ENCODE data around the gene PARP16. TPM values are rescaled to one million over a fixed set of nuclear protein-coding genes. Genes with fewer than 3 reads are reported as not detected.

PARP16 gene
- total RNA-seq (14.9 TPM), polyA plus RNA-seq (10 to 100 TPM; 20.4 to 25.9 (median 22.3) TPM)

GRCh38 chr15:65286704-65287519, at the start of gene PARP16:
PARP16 (minus strand) TSS chr15:65286883; CDS start chr15:65286426, 457 bp downstream.
- peaks cover 24% of the 10 kb centered on the region for H3K4me1 ChIP-seq (ENCODE audit: control insufficient read depth, insufficient read depth, low read length, poor library complexity, severe bottlenecking)
- H3K27me3 ChIP-seq (ENCODE audit: control insufficient read depth, insufficient read depth, low read length), result no peaks in the 10 kb centered on the region
- peak within 1 kb of the TSS; percentile 80 for H3K4me3 ChIP-seq (ENCODE audit: low read depth, low read length)
- Mint-ChIP-seq H3K4me1 (peaks cover 15 to 50% (median 26%) of the 10 kb centered on the region in 4 donors), H3K27me3 (no peaks in the 10 kb centered on the region), H3K4me3 (peak within 1 kb of the TSS; percentile 88 to 96 (median 91)), H3K9me3 (peaks cover 0 to 2% (median 0%) of the 10 kb centered on the region in 7 donors), H3K27ac (peak within 1 kb of the TSS; percentile 81 to 94 (median 93)), H3K36me3 (peaks cover 11% of the 10 kb centered on the region)
- no peaks in the 10 kb centered on the region for H3K9me3 ChIP-seq (ENCODE audit: control insufficient read depth in 2 of 2, low read length in 2 of 2)
- no peaks in the 10 kb centered on the region for H3K36me3 ChIP-seq (ENCODE audit: control insufficient read depth, insufficient read depth, low read length)
- ATAC-seq (ENCODE audit: low read depth in 2 of 2), result peak; percentile 95
- H3K27ac ChIP-seq (ENCODE audit: insufficient read depth, low read length, poor library complexity, severe bottlenecking), result peak within 1 kb of the TSS; percentile 78
- peak; percentile 89 to 95 (median 92) for DNase-seq

- H3K36me3 Mint-ChIP-seq, result no peaks in the 10 kb centered on the region
- no peaks in the 10 kb centered on the region for H3K9me3 Mint-ChIP-seq
- Histone ChIP-seq H3K4me1 (ENCODE audit: control insufficient read depth, insufficient read depth, low read length, poor library complexity, severe bottlenecking) (no peaks in the 10 kb centered on the region), H3K36me3 (ENCODE audit: control insufficient read depth, insufficient read depth, low read length) (no peaks in the 10 kb centered on the region), H3K4me3 (ENCODE audit: low read depth, low read length) (no peak overlapping the region), H3K9me3 (ENCODE audit: control insufficient read depth in 2 of 2, low read length in 2 of 2) (no peaks in the 10 kb centered on the region), H3K27me3 (ENCODE audit: control insufficient read depth, insufficient read depth, low read length) (no peaks in the 10 kb centered on the region), H3K27ac (ENCODE audit: insufficient read depth, low read length, poor library complexity, severe bottlenecking) (no peak overlapping the region)
- peaks cover 0 to 2% (median 0%) of the 10 kb centered on the region in 4 donors for H3K4me1 Mint-ChIP-seq
- ATAC-seq (ENCODE audit: low read depth in 2 of 2) (no peak), DNase-seq (no peak)
- no peak overlapping the region for H3K27ac Mint-ChIP-seq
- H3K27me3 Mint-ChIP-seq, result peaks cover 14% of the 10 kb centered on the region
- H3K4me3 Mint-ChIP-seq, result no peak overlapping the region
Measured at GRCh38 chr15:65335278-65336055, 48.8 kb upstream of the PARP16 start.

GRCh38 chr15:65334586-65335231, 48.0 kb upstream of the PARP16 start:
- H3K4me3 Mint-ChIP-seq, result no peak overlapping the region
- Histone ChIP-seq H3K27ac (ENCODE audit: insufficient read depth, low read length, poor library complexity, severe bottlenecking) (no peak overlapping the region), H3K9me3 (ENCODE audit: control insufficient read depth in 2 of 2, low read length in 2 of 2) (no peaks in the 10 kb centered on the region), H3K27me3 (ENCODE audit: control insufficient read depth, insufficient read depth, low read length) (no peaks in the 10 kb centered on the region), H3K4me1 (ENCODE audit: control insufficient read depth, insufficient read depth, low read length, poor library complexity, severe bottlenecking) (no peaks in the 10 kb centered on the region), H3K4me3 (ENCODE audit: low read depth, low read length) (no peak overlapping the region), H3K36me3 (ENCODE audit: control insufficient read depth, insufficient read depth, low read length) (no peaks in the 10 kb centered on the region)
- H3K27me3 Mint-ChIP-seq, result peaks cover 12% of the 10 kb centered on the region
- no peaks in the 10 kb centered on the region for H3K36me3 Mint-ChIP-seq
- H3K27ac Mint-ChIP-seq, result no peak overlapping the region
- peaks cover 0 to 2% (median 0%) of the 10 kb centered on the region in 4 donors for H3K4me1 Mint-ChIP-seq
- no peaks in the 10 kb centered on the region for H3K9me3 Mint-ChIP-seq
- DNase-seq, result no peak
- ATAC-seq (ENCODE audit: low read depth in 2 of 2), result no peak

GRCh38 chr15:65333856-65334255, 47.2 kb upstream of the PARP16 start:
- Mint-ChIP-seq H3K4me1 (no peaks in the 10 kb centered on the region), H3K4me3 (no peak overlapping the region), H3K9me3 (no peaks in the 10 kb centered on the region), H3K36me3 (no peaks in the 10 kb centered on the region), H3K27me3 (peaks cover 10% of the 10 kb centered on the region), H3K27ac (peak overlapping the region in 1 of 3 donors; percentile 26)
- no peaks in the 10 kb centered on the region for H3K36me3 ChIP-seq (ENCODE audit: control insufficient read depth, insufficient read depth, low read length)
- no peaks in the 10 kb centered on the region for H3K9me3 ChIP-seq (ENCODE audit: control insufficient read depth in 2 of 2, low read length in 2 of 2)
- DNase-seq, result no peak
- no peak for ATAC-seq (ENCODE audit: low read depth in 2 of 2)
- H3K4me1 ChIP-seq (ENCODE audit: control insufficient read depth, insufficient read depth, low read length, poor library complexity, severe bottlenecking), result no peaks in the 10 kb centered on the region
- H3K27ac ChIP-seq (ENCODE audit: insufficient read depth, low read length, poor library complexity, severe bottlenecking), result no peak overlapping the region
- no peaks in the 10 kb centered on the region for H3K27me3 ChIP-seq (ENCODE audit: control insufficient read depth, insufficient read depth, low read length)
- no peak overlapping the region for H3K4me3 ChIP-seq (ENCODE audit: low read depth, low read length)

- ATAC-seq (ENCODE audit: low read depth in 2 of 2) (no peak), DNase-seq (no peak)
- Mint-ChIP-seq H3K4me3 (no peak overlapping the region), H3K27ac (no peak overlapping the region), H3K36me3 (no peaks in the 10 kb centered on the region), H3K27me3 (peaks cover 7% of the 10 kb centered on the region), H3K9me3 (no peaks in the 10 kb centered on the region), H3K4me1 (no peaks in the 10 kb centered on the region)
- H3K4me1 ChIP-seq (ENCODE audit: control insufficient read depth, insufficient read depth, low read length, poor library complexity, severe bottlenecking), result no peaks in the 10 kb centered on the region
- H3K27ac ChIP-seq (ENCODE audit: insufficient read depth, low read length, poor library complexity, severe bottlenecking), result no peak overlapping the region
- no peaks in the 10 kb centered on the region for H3K27me3 ChIP-seq (ENCODE audit: control insufficient read depth, insufficient read depth, low read length)
- no peaks in the 10 kb centered on the region for H3K9me3 ChIP-seq (ENCODE audit: control insufficient read depth in 2 of 2, low read length in 2 of 2)
- no peak overlapping the region for H3K4me3 ChIP-seq (ENCODE audit: low read depth, low read length)
- no peaks in the 10 kb centered on the region for H3K36me3 ChIP-seq (ENCODE audit: control insufficient read depth, insufficient read depth, low read length)
Measured at GRCh38 chr15:65333148-65333820, 46.6 kb upstream of the PARP16 start.

- ATAC-seq (ENCODE audit: low read depth in 2 of 2), result no peak
- no peak overlapping the region for H3K4me3 Mint-ChIP-seq
- H3K27me3 Mint-ChIP-seq, result peaks cover 7% of the 10 kb centered on the region
Measured at GRCh38 chr15:65332391-65333147, 45.9 kb upstream of the PARP16 start.

GRCh38 chr15:65331811-65332210, 45.1 kb upstream of the PARP16 start:
- Histone ChIP-seq H3K4me1 (ENCODE audit: control insufficient read depth, insufficient read depth, low read length, poor library complexity, severe bottlenecking) (no peaks in the 10 kb centered on the region), H3K27ac (ENCODE audit: insufficient read depth, low read length, poor library complexity, severe bottlenecking) (no peak overlapping the region), H3K36me3 (ENCODE audit: control insufficient read depth, insufficient read depth, low read length) (no peaks in the 10 kb centered on the region), H3K27me3 (ENCODE audit: control insufficient read depth, insufficient read depth, low read length) (no peaks in the 10 kb centered on the region), H3K9me3 (ENCODE audit: control insufficient read depth in 2 of 2, low read length in 2 of 2) (no peaks in the 10 kb centered on the region), H3K4me3 (ENCODE audit: low read depth, low read length) (no peak overlapping the region)
- Mint-ChIP-seq H3K4me1 (no peaks in the 10 kb centered on the region), H3K9me3 (peaks cover 0 to 1% (median 0%) of the 10 kb centered on the region in 7 donors), H3K36me3 (no peaks in the 10 kb centered on the region), H3K4me3 (no peak overlapping the region), H3K27me3 (peaks cover 7% of the 10 kb centered on the region), H3K27ac (no peak overlapping the region)
- DNase-seq, result no peak
- ATAC-seq (ENCODE audit: low read depth in 2 of 2), result no peak

More at GRCh38 chr15:65332391-65333147, 45.9 kb upstream of the PARP16 start:
- peaks cover 0 to 1% (median 0%) of the 10 kb centered on the region in 7 donors for H3K9me3 Mint-ChIP-seq
- H3K4me1 Mint-ChIP-seq, result no peaks in the 10 kb centered on the region
- H3K27me3 ChIP-seq (ENCODE audit: control insufficient read depth, insufficient read depth, low read length), result no peaks in the 10 kb centered on the region
- no peak overlapping the region for H3K27ac Mint-ChIP-seq
- no peaks in the 10 kb centered on the region for H3K4me1 ChIP-seq (ENCODE audit: control insufficient read depth, insufficient read depth, low read length, poor library complexity, severe bottlenecking)
- H3K36me3 Mint-ChIP-seq, result no peaks in the 10 kb centered on the region
- no peak overlapping the region for H3K4me3 ChIP-seq (ENCODE audit: low read depth, low read length)
- no peak for DNase-seq
- H3K27ac ChIP-seq (ENCODE audit: insufficient read depth, low read length, poor library complexity, severe bottlenecking), result no peak overlapping the region
- no peaks in the 10 kb centered on the region for H3K36me3 ChIP-seq (ENCODE audit: control insufficient read depth, insufficient read depth, low read length)
- H3K9me3 ChIP-seq (ENCODE audit: control insufficient read depth in 2 of 2, low read length in 2 of 2), result no peaks in the 10 kb centered on the region

All from CD4-positive, CD25-positive, alpha-beta regulatory T cell (primary cell).